Skeletal muscle satellite cell (primary cell): ENCODE data around the gene MOB3B.

Experiments used
- H3K27me3 ChIP-seq: 2 replicates; pipeline ENCODE4 v1.7.0; 2013; ENCODE audit warnings: low read length; ENCODE audit not compliant: control insufficient read depth, insufficient read depth
- H3K36me3 ChIP-seq: 2 replicates; pipeline ENCODE4 v1.7.0; 2013; ENCODE audit warnings: mild to moderate bottlenecking, control low read depth, low read length; ENCODE audit not compliant: insufficient read depth
- H3K4me1 ChIP-seq: 2 replicates; pipeline ENCODE4 v1.7.0; 2013; ENCODE audit warnings: low read length; ENCODE audit not compliant: control insufficient read depth, insufficient read depth
- H3K4me2 ChIP-seq: 2 replicates; pipeline ENCODE4 v1.7.0; 2013; ENCODE audit warnings: mild to moderate bottlenecking, low read length
- H3K4me3 ChIP-seq: 2 replicates; pipeline ENCODE4 v1.7.0; 2013; ENCODE audit warnings: low read length
- H3K9ac ChIP-seq: 2 replicates; pipeline ENCODE4 v1.7.0; 2013; ENCODE audit warnings: mild to moderate bottlenecking, low read depth, low read length, moderate library complexity
- H3K9me3 ChIP-seq: replicated peaks from 2 replicates; pipeline ENCODE4 v1.7.0; 2013; ENCODE audit warnings: mild to moderate bottlenecking, control low read depth, low read length

MOB3B gene

GRCh38 chr9:27351438-27351837 lies 178.2 kb downstream of the MOB3B start:
- no peak overlapping the region for H3K4me2 ChIP-seq
- no peaks in the 10 kb centered on the region for H3K36me3 ChIP-seq
- H3K4me1 ChIP-seq: no peaks in the 10 kb centered on the region
- no peak overlapping the region for H3K4me3 ChIP-seq
- H3K27me3 ChIP-seq: no peaks in the 10 kb centered on the region
- H3K9ac ChIP-seq: no peak overlapping the region
- no peaks in the 10 kb centered on the region for H3K9me3 ChIP-seq

GRCh38 chr9:27350382-27350976 lies 179.1 kb downstream of the MOB3B start:
- Histone ChIP-seq H3K36me3 (no peaks in the 10 kb centered on the region), H3K27me3 (no peaks in the 10 kb centered on the region), H3K4me1 (no peaks in the 10 kb centered on the region), H3K4me2 (no peak overlapping the region), H3K4me3 (no peak overlapping the region), H3K9ac (no peak overlapping the region), H3K9me3 (no peaks in the 10 kb centered on the region)

GRCh38 chr9:27349698-27350080 lies 179.9 kb downstream of the MOB3B start:
- Histone ChIP-seq H3K36me3 (no peaks in the 10 kb centered on the region), H3K4me2 (no peak overlapping the region), H3K9me3 (no peaks in the 10 kb centered on the region), H3K4me1 (no peaks in the 10 kb centered on the region), H3K27me3 (no peaks in the 10 kb centered on the region), H3K9ac (no peak overlapping the region), H3K4me3 (no peak overlapping the region)

GRCh38 chr9:27348785-27349697 lies 180.6 kb downstream of the MOB3B start:
- no peak overlapping the region for H3K4me3 ChIP-seq
- H3K36me3 ChIP-seq: no peaks in the 10 kb centered on the region
- no peaks in the 10 kb centered on the region for H3K4me1 ChIP-seq
- no peaks in the 10 kb centered on the region for H3K27me3 ChIP-seq
- H3K4me2 ChIP-seq: no peak overlapping the region
- no peaks in the 10 kb centered on the region for H3K9me3 ChIP-seq
- no peak overlapping the region for H3K9ac ChIP-seq

GRCh38 chr9:27347889-27348288 lies 181.7 kb downstream of the MOB3B start:
- no peak overlapping the region for H3K4me3 ChIP-seq
- H3K9me3 ChIP-seq: no peaks in the 10 kb centered on the region
- no peak overlapping the region for H3K4me2 ChIP-seq
- no peaks in the 10 kb centered on the region for H3K27me3 ChIP-seq
- H3K9ac ChIP-seq: no peak overlapping the region
- H3K36me3 ChIP-seq: no peaks in the 10 kb centered on the region
- H3K4me1 ChIP-seq: no peaks in the 10 kb centered on the region

GRCh38 chr9:27344776-27345175 lies 184.8 kb downstream of the MOB3B start:
- no peaks in the 10 kb centered on the region for H3K4me1 ChIP-seq
- no peaks in the 10 kb centered on the region for H3K36me3 ChIP-seq
- no peak overlapping the region for H3K4me3 ChIP-seq
- peaks cover 15% of the 10 kb centered on the region for H3K27me3 ChIP-seq
- H3K4me2 ChIP-seq: no peak overlapping the region
- no peak overlapping the region for H3K9ac ChIP-seq
- H3K9me3 ChIP-seq: no peaks in the 10 kb centered on the region

- H3K9ac ChIP-seq: no peak overlapping the region
- no peak overlapping the region for H3K4me3 ChIP-seq
- no peaks in the 10 kb centered on the region for H3K36me3 ChIP-seq
- no peaks in the 10 kb centered on the region for H3K4me1 ChIP-seq
- H3K9me3 ChIP-seq: no peaks in the 10 kb centered on the region
- no peak overlapping the region for H3K4me2 ChIP-seq
- H3K27me3 ChIP-seq: peaks cover 39% of the 10 kb centered on the region
Measured at GRCh38 chr9:27341545-27342294, 187.9 kb downstream of the MOB3B start.

- no peak overlapping the region for H3K9ac ChIP-seq
- H3K4me2 ChIP-seq: no peak overlapping the region
- no peaks in the 10 kb centered on the region for H3K36me3 ChIP-seq
- no peaks in the 10 kb centered on the region for H3K4me1 ChIP-seq
- H3K27me3 ChIP-seq: peaks cover 44% of the 10 kb centered on the region
- H3K4me3 ChIP-seq: no peak overlapping the region
- H3K9me3 ChIP-seq: no peaks in the 10 kb centered on the region
Measured at GRCh38 chr9:27340961-27341511, 188.6 kb downstream of the MOB3B start.

GRCh38 chr9:27340285-27340674 lies 189.3 kb downstream of the MOB3B start:
- Histone ChIP-seq H3K4me3 (no peak overlapping the region), H3K9me3 (no peaks in the 10 kb centered on the region), H3K36me3 (no peaks in the 10 kb centered on the region), H3K9ac (no peak overlapping the region), H3K4me2 (no peak overlapping the region), H3K4me1 (no peaks in the 10 kb centered on the region), H3K27me3 (peaks cover 51% of the 10 kb centered on the region)

- Histone ChIP-seq H3K36me3 (no peaks in the 10 kb centered on the region), H3K4me1 (no peaks in the 10 kb centered on the region), H3K4me2 (no peak overlapping the region), H3K27me3 (peaks cover 54% of the 10 kb centered on the region), H3K9ac (no peak overlapping the region), H3K9me3 (no peaks in the 10 kb centered on the region), H3K4me3 (no peak overlapping the region)
Measured at GRCh38 chr9:27339661-27340284, 189.8 kb downstream of the MOB3B start.

GRCh38 chr9:27338527-27338903 lies 191.1 kb downstream of the MOB3B start:
- H3K4me2 ChIP-seq: no peak overlapping the region
- no peaks in the 10 kb centered on the region for H3K9me3 ChIP-seq
- peaks cover 54% of the 10 kb centered on the region for H3K27me3 ChIP-seq
- H3K9ac ChIP-seq: no peak overlapping the region
- H3K36me3 ChIP-seq: no peaks in the 10 kb centered on the region
- H3K4me1 ChIP-seq: no peaks in the 10 kb centered on the region
- H3K4me3 ChIP-seq: no peak overlapping the region
